CD4-positive, alpha-beta T cell treated with Interferon gamma for 1 hour (primary cell): ENCODE measurements around the gene PITPNC1.
"Not testable (repeated sequence)": the region's sequence is repeated elsewhere in the genome, so short reads cannot be mapped to it uniquely, and the experiment has no call there.

Source experiments
- DNase-seq: peaks from one replicate; pipeline ENCODE4 v3.0.0-alpha.2; 2020

The PITPNC1 gene

DNA sequence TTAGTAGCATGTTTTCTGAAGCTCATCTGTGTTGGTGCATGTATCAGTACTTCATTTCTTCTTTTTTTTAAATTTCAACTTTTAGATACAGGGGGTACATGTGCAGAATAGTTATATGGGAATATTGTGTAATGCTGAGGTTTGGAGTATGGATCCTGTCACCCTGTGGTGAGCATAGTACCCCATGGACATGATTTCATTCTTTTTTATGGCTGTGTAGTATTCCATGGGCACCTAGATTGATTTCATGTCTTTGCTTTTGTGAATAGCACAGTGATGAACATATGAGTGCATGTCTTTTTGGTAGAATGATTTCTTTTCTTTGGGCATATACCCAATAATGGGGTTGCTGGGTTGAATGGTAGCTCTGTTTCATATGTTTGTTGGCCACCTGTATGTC lies 285.6 kb downstream of the PITPNC1 start:
- DNase-seq, result no peak

GRCh38 chr17:67663457-67663856 lies 286.4 kb downstream of the PITPNC1 start:
- DNase-seq, result no peak

- DNase-seq, result no peak
Measured at GRCh38 chr17:67666028-67666427, 288.9 kb downstream of the PITPNC1 start.

DNA sequence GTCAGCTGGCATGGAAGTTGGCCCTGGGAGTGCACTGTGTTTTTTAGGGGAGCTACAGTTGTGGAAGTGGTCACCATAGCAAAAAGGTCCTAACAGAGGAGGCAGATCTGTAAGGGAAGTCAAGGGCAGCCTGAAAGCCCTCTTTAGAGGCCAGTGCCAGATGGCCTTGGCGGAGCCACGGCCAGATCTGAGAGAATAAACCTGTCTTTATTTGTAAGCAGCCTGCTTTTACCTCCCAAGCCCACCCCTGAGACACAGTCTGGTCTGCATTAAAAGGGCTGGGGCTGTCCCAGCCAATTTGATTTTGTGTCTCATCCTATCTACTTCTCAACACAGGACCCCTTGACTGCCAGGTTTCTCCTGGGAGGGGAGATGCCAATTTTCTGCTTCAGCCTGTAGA lies 289.6 kb downstream of the PITPNC1 start:
- no peak for DNase-seq

GRCh38 chr17:67671493-67671892 lies 294.4 kb downstream of the PITPNC1 start:
- no peak for DNase-seq

DNA sequence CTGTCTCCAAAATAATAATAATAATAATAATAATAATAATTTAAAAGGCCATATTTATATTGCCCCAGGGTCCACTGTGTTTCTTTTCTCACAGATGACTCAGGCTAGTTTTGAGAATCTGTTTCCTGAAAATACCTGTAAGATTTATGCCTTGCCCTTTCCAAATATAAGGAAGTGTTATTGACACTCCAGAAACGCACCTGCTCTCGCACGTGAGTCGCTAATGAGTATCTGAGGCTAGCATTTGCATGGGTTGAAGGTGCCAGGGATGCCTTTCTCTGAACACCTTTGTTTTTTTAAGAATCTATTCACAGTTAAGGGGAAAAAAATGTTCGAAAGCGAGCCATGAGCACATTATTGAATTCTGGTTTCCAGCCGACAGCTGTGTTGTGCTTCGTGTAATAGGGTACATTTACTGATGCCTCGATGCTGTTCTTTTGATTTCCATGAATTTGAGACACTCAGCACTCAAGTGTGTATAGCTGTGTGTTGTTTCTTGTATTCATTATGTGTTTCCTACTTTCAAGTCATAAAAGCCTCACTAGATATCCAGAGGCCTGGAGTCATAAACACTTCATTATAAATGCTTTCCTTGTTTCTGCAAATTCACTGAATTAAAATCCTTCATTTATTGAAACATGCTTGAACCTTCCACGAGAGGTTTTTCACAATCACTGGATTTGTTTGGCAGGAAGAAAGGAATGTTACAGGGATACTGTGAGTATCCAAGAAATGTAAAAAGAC lies 295.7 kb downstream of the PITPNC1 start:
- no peak for DNase-seq

GRCh38 chr17:67675481-67675880 lies 298.4 kb downstream of the PITPNC1 start:
- DNase-seq, result no peak

- DNase-seq, result no peak
Measured at GRCh38 chr17:67676305-67676704, 299.2 kb downstream of the PITPNC1 start.

DNA sequence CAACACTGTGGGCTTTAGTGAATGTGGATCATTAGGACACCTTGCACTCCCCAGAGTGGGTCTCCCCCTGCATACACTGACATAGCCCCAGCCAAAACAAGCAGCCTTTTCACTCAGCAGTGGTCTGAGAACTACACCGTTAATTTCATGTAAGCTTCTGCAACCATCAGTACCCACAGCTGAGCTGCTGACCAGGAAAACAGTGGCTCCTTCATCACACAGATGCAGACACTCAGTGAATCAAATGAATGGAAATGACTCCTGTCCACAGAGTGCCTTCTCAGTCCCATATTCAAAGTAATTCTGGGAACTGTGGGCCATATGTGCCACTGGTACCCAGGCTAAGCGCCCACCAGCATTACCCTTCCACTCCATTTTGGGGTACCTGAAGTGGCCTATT lies 301.3 kb downstream of the PITPNC1 start:
- no peak for DNase-seq

- no peak for DNase-seq
Measured at GRCh38 chr17:67679225-67679624, 302.1 kb downstream of the PITPNC1 start.

DNA sequence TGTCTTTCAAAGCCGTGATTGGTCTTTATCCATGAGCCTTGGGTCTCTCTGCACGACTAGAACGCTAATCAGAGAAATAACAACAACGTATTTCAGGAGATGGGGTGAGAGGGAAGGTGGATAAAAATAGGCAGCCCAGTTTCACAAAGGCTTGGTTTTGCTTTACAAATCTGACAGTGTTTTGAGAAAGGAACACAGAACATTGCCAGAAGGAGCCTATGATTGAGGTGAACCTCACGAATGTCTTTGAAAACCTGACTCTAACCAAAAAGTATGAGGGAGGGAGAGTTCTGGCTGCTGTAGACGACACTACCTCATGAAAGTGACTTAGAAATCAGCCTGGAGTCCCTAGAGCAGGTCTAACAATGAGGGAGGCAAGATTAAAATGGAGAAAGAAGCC lies 302.6 kb downstream of the PITPNC1 start:
- DNase-seq, result no peak

DNA sequence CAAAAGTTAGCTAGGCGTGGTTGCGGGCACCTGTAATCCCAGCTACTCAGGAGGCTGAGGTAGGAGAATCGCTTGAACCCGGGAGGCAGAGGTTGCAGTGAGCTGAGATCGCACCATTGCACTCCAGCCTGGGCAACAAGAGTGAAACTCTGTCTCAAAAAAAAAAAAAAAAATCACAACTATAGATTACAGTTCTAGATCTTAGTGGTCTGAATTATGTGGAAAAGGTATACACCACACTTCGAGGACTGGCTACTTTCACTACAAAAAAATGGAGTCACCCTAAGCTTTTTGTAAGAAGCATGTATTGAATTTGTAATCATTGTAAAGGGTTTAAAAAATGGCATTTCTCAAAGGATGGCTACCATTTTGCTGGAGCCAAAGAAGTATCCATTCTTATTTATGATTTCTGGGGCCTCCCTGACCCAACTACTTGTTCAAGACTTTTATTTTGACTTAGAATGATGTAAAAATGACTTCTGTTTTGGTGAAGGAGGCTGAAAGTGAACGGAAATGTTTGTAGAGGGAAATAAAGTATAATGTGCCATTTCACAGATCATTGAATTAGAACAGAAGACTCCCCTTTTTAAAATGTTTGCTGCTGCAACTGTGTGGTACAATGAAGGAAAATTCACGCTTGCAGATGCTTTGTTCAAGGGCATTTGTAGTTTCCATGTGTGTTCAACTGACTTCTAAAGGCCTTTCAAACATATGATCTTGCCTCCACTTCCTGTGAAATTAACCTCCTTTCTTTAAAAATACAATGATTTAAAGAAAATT lies 303.6 kb downstream of the PITPNC1 start:
- DNase-seq, result no peak

DNA sequence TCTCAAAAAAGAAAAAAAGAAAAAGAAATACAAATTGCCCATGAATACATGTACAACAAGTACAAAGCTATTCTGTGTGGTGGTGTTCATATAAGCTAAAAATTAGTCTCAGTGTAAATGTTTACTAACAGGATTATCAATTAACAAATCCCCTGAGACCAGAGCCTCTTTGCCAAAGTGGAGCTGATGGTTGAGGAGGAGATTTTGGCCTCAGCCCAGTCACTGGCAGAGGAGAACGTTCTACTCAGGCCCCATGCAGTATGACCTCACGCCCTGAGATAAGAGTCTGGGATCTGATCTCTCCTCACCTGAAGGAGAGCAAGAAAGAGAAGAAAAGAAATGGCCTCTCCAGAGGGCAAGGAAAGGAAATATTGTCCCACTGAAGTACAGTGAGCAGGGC lies 305.1 kb downstream of the PITPNC1 start:
- DNase-seq, result no peak

GRCh38 chr17:67685351-67685750 lies 308.3 kb downstream of the PITPNC1 start:
- no peak for DNase-seq

DNA sequence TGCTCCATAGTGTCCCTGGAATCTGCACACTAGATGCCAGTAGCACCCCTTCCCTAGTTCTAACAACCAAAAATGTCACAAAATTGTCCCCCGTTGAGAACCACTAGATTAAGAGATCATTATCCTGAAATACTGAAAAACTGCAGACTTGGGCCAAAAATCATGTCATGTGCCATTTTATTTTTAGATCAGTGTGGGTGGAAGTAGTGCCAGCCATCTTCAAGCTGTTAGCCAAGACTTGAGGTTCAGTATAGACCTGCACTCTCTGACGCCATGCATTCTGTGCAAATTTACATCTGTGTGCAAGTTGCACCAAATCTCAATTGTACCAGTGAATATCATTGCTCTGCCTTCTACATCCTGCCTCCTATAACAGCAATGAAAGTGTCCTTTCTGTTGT lies 309.2 kb downstream of the PITPNC1 start:
- DNase-seq, result no peak

DNA sequence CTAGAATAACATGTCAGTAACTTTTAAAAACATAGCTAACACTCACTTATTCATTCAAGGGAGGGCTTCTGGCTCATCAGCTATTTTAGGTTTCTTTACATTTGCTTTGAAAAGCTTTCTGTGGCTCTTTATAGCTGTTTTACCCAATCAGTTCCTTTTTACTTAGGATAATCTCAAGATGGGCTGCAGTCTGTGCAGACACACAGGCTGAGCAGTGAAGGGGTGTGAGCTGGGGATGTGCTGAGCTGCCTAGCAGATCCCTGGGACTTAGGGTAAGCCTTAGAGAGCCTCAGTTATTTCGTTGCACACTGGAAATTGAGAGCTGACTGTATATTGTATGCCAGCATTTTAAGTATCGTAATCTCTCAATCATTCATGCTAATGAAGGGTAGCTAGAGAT lies 310.4 kb downstream of the PITPNC1 start:
- no peak for DNase-seq

- peak; percentile 8 for DNase-seq
Measured at GRCh38 chr17:67689534-67690177, 312.6 kb downstream of the PITPNC1 start.

GRCh38 chr17:67693811-67694210 lies 316.7 kb downstream of the PITPNC1 start:
- DNase-seq, result no peak

- no peak for DNase-seq
Measured at GRCh38 chr17:67696347-67696746, 319.3 kb downstream of the PITPNC1 start.

- no peak for DNase-seq
Measured at GRCh38 chr17:67696853-67697498, 319.9 kb downstream of the PITPNC1 start.

GRCh38 chr17:67700037-67700724 lies 323.1 kb downstream of the PITPNC1 start:
- no peak for DNase-seq

- no peak for DNase-seq
Measured at GRCh38 chr17:67700725-67701119, 323.6 kb downstream of the PITPNC1 start.

- DNase-seq, result not testable (repeated sequence)
Measured at GRCh38 chr17:67702861-67703260, 325.8 kb downstream of the PITPNC1 start.
